ENCODE measurements around the gene PEG3. TPM values are rescaled to one million over a fixed set of nuclear protein-coding genes. Genes with fewer than 3 reads are reported as not detected.

Gene PEG3
- total and polyA plus RNA-seq, 9 of the 15 experiments (the other 6 are each of a cell fraction or from before 2014, with no cell fraction given): 0.04 to 0.40 TPM; not detected in 7

DNA sequence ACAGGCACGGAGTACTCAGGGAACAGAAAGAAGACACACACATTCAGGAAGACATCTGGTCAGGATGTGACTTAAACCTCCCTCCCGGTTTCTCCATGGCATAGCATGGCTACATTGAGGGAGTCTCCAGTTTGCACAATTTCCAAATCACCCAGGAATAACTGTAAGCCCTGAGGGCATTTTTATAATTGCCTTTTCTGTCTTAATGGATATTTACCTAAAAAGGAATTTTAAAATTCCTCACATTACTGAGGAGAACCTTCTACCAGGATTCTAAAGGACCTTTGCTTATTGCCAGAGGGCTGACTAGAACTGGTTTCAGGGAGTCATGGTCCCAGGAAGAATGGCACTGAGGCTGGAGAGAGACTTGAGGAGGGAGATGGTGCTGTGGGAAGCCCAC lies 21.4 kb downstream of the PEG3 start (continued):
- TF ChIP-seq, protein P1, sequence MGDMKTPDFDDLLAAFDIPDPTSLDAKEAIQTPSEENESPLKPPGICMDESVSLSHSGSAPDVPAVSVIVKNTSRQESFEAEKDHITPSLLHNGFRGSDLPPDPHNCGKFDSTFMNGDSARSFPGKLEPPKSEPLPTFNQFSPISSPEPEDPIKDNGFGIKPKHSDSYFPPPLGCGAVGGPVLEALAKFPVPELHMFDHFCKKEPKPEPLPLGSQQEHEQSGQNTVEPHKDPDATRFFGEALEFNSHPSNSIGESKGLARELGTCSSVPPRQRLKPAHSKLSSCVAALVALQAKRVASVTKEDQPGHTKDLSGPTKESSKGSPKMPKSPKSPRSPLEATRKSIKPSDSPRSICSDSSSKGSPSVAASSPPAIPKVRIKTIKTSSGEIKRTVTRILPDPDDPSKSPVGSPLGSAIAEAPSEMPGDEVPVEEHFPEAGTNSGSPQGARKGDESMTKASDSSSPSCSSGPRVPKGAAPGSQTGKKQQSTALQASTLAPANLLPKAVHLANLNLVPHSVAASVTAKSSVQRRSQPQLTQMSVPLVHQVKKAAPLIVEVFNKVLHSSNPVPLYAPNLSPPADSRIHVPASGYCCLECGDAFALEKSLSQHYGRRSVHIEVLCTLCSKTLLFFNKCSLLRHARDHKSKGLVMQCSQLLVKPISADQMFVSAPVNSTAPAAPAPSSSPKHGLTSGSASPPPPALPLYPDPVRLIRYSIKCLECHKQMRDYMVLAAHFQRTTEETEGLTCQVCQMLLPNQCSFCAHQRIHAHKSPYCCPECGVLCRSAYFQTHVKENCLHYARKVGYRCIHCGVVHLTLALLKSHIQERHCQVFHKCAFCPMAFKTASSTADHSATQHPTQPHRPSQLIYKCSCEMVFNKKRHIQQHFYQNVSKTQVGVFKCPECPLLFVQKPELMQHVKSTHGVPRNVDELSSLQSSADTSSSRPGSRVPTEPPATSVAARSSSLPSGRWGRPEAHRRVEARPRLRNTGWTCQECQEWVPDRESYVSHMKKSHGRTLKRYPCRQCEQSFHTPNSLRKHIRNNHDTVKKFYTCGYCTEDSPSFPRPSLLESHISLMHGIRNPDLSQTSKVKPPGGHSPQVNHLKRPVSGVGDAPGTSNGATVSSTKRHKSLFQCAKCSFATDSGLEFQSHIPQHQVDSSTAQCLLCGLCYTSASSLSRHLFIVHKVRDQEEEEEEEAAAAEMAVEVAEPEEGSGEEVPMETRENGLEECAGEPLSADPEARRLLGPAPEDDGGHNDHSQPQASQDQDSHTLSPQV (IDR thresholded peaks at IDR 0.05): no peak
- TF ChIP-seq LARP7 (IDR thresholded peaks at IDR 0.05): no peak
- no peak for TF ChIP-seq PTRF (tag; IDR thresholded peaks at IDR 0.05)
- TF ChIP-seq ZKSCAN8 (CRISPR knock-in tag; IDR thresholded peaks at IDR 0.05): no peak
- TF ChIP-seq ATF1 (CRISPR knock-in tag; IDR thresholded peaks at IDR 0.05): no peak
- no peak for TF ChIP-seq ATF1 (tag; IDR thresholded peaks at IDR 0.05)
- no peak for TF ChIP-seq SMAD4 (CRISPR knock-in tag; conservative IDR thresholded peaks at IDR 0.05)
- no peak for TF ChIP-seq ZBTB43 (CRISPR knock-in tag; IDR thresholded peaks at IDR 0.05)
- TF ChIP-seq TEAD2 (tag; IDR thresholded peaks at IDR 0.05): no peak
- no peak for TF ChIP-seq KDM4B (IDR thresholded peaks at IDR 0.05; ENCODE audit: borderline replicate concordance in 2 of 2, low read depth in 1 of 2)
